GM21526 (cell line): Measurements from ENCODE around the gene KLHL33.

Source experiments
- ATAC-seq: cut with Tn5 transposase; IDR thresholded peaks from one replicate; pipeline ENCODE4 v1.9.1; 2021; ENCODE audit warnings: moderate library complexity; ENCODE audit not compliant: unreplicated experiment, low FRiP score

Gene KLHL33

GRCh38 chr14:20415782-20416206, 20.2 kb downstream of the KLHL33 start:
- ATAC-seq: no peak

DNA sequence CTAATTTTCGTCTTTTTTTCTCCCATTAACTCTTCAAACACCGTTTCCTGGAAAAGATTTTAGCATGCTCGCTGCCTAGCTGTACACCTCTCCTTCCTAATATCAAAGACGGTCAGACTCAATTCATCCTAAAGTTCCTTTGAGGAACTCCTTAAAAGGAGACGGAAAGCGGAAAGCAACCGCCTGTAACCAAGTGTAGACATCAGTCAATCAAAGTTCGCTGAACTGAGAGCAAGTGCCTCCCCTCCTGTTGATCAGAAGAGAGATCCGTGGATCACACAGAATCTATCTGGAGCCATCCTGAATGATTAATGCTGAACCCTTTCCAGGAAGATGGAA, 22.3 kb downstream of the KLHL33 start:
- peak; percentile 49 for ATAC-seq

- ATAC-seq: peak; percentile 71
Measured at GRCh38 chr14:20412876-20413743, 22.9 kb downstream of the KLHL33 start, which contains the start of gene TEP1. TEP1 (minus strand) TSS chr14:20413501; CDS start chr14:20408439, 5,062 bp downstream.

DNA sequence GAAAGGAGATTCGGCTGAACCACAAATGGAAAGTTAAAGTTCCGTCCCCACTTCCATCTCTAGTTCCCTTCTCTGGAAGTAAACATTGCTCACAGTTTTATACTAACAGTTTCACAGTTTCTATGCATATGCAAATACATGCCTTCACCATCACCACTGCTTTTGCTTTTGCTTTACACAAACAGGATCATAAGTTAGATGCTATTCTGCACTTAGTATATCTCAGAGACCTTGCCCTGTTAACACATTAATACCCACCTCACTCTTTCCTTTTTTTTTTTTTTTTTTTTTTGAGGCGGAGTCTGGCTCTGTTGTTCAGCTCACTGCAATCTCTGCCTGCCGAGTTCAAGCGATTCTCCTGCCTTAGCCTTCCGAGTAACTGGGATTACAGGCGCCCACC, 23.6 kb downstream of the KLHL33 start:
- ATAC-seq: peak; percentile 46

DNA sequence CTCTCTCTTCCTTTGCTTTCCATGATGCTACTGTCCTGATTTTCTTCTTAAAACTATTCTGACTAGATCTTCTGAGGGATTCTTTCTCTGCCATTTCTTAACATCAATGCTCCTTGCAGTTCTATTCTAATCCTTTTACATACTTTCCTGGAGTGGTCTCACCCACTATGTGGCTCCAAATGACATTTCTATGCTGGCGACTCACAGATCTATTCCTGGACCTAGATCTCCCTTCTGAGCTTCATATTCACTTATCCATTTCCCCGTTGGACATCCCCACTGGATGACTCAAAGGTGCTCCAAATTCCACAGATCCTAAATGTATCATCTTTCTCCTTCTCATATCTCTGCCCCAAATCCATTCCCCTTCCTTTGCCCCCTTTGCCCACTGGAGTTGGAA, 26.7 kb downstream of the KLHL33 start:
- no peak for ATAC-seq

GRCh38 chr14:20403521-20403920, 32.4 kb downstream of the KLHL33 start:
- no peak for ATAC-seq

GRCh38 chr14:20400965-20401593, 34.9 kb downstream of the KLHL33 start:
- ATAC-seq: no peak

DNA sequence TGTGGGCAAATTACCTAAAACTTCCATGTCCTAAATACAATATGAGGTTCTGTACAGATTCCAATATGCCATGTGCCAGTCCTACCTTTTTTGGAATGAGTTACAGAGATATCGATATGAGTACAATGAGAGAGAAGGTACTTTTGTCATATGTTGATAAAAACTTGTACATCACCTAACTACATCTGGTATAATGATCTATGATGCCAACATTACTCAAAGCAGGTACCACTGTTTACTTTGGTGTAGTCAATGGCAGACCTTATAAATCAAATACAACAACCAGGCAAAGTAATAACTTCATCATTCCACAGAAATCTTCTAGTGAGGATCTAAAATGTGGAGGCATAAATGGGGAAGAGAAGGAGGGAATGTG, 35.4 kb downstream of the KLHL33 start:
- ATAC-seq: no peak

- no peak for ATAC-seq
Measured at GRCh38 chr14:20397511-20397910, 38.5 kb downstream of the KLHL33 start.

DNA sequence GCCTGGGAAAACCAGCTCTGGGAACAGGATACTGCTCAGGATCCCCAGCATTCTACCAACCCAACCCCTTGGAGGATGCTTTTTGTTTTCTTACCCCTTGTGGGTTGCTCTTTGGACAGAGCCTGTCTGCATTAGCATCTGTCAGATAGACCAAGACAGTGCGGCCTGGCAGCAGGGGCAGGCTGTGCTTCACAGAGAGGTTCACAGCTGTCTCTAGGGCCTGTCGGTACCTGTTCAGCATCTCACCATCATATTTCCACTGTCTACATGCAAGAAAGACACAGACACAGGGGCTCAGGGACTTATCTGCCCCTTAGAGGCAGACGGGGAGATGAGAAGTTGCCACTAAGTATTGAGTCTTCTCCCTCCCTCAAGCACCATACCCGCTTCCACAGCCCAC, 44.5 kb downstream of the KLHL33 start:
- no peak for ATAC-seq

DNA sequence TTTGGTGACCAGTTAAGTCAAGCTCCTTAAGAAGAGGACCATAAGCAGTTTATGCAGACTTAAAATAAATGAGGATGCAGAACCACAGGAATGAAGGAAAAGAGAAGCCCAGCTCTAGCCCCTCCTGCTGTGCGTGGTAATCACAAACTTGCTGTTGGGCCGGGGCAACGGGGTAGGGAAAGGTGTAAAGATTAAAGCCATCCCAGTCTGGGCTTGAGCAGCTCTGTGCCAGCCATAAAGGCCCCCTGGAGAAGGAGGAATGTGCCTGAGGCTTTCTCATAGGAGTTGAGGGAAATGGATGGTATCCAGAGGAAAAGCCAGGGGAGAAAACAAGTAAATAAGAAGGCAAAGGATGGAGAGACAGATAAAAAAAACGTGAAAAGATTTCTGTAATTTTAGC, 47.8 kb downstream of the KLHL33 start:
- no peak for ATAC-seq

GRCh38 chr14:20387576-20387975, 48.4 kb downstream of the KLHL33 start:
- no peak for ATAC-seq

GRCh38 chr14:20386276-20386855, 49.6 kb downstream of the KLHL33 start:
- no peak for ATAC-seq

GRCh38 chr14:20384886-20385285, 51.1 kb downstream of the KLHL33 start:
- ATAC-seq: no peak

DNA sequence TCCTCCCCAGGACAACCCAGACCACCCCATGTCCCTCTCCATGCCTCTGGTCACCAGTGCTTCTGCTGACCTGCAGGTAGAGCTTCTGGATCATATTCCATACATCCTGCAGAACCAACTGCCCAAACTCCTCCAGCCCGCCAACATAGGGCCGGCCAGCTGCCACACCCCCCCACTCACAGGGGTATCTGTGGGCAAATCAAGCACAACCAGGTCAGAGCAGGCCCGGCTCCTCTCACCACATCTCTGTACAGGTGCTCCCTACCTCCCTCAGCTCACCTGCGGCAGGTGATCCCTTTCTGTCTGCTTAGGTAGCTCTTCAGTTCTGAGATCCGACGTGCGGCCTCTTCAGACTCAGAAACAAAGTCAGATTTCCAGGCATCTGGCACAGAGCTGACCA, 51.6 kb downstream of the KLHL33 start:
- no peak for ATAC-seq

DNA sequence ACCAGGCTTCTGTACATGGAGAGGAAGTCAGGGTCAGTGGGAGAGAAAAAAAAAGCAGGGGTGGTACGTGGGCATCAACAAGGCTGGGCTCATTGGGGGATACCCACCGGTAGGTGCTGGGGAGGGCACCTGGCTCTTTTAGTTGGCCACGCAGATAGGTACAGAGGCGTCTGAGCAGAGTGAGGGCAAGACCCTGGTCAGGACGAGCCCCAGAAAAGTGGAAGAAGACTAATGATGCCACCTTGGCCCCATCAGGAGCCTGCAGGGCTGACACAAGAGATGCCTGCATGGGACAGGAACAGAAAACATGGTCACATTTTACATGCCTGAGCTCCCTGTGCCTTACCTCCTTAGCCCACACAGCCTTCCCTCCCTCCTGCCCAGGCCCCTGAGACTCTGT, 52.3 kb downstream of the KLHL33 start:
- ATAC-seq: no peak

- ATAC-seq: no peak
Measured at GRCh38 chr14:20383032-20383431, 52.9 kb downstream of the KLHL33 start.

GRCh38 chr14:20382526-20382925, 53.4 kb downstream of the KLHL33 start:
- no peak for ATAC-seq

DNA sequence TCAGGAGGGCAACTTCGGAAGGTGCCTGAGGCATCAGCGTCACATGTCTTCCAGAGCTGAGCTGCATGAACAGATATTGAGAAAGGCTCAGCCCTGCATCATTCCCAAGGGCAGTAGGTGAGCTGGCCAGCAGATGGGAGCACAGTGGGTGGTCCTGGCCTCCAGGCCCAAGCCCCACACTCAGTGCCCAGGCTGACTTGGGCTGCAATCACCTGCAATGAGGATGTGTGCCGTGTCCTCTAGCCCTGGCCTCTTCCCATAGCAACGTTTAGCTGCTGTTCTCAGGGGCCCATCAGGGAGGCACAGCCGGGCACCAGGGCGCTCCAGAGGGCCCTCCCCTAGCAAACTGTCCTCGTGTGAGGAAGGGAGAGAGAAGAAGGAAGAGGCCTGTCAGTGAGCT, 54.6 kb downstream of the KLHL33 start:
- no peak for ATAC-seq

DNA sequence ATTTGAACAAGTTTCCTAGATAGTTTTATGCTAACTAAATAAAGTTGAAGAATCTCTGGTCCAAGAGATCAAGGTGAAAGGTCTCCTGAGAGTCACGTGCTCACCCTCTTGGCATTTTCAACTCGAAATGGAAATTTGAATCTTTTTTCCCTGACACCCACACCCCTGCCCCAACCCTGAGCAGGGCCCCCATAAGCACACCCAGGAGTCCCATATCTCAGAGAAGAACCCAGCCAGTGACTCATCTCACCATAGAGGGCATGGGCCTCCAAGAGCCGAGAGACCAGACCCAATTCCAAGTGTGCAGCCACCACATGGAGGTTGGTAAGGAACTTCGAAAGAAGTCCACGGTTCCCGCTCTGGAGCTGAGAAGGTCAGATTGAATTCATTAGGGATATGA, 55.3 kb downstream of the KLHL33 start:
- no peak for ATAC-seq

- no peak for ATAC-seq
Measured at GRCh38 chr14:20379743-20380142, 56.2 kb downstream of the KLHL33 start.

DNA sequence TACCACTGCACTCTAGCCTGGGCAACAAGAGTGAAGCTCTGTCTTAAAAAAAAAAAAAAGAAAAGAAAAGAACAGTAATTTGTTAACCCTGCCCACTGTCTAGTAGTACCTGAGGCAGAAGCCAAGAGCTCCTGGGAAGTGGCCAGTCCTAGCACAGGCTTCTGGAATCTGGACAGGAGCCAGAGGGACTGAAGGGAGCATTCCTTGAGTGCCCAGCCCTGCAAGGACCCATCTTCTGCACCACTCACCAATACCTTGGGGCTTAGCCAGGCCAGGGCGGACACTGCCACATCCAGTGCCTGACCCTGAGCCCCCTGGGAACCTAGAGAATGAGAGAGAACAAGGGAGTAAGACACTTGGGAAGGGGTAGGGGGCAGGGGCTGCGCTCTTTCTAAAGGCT, 58.8 kb downstream of the KLHL33 start:
- ATAC-seq: no peak
